Activated T-cell treated with anti-CD3 and anti-CD28 coated beads for 4 hours (primary cell): ENCODE data around the gene DEAF1.

Experiments used
- DNase-seq: peaks from one replicate; pipeline ENCODE4 v3.0.0-alpha.2; 2020

The DEAF1 gene

DNA sequence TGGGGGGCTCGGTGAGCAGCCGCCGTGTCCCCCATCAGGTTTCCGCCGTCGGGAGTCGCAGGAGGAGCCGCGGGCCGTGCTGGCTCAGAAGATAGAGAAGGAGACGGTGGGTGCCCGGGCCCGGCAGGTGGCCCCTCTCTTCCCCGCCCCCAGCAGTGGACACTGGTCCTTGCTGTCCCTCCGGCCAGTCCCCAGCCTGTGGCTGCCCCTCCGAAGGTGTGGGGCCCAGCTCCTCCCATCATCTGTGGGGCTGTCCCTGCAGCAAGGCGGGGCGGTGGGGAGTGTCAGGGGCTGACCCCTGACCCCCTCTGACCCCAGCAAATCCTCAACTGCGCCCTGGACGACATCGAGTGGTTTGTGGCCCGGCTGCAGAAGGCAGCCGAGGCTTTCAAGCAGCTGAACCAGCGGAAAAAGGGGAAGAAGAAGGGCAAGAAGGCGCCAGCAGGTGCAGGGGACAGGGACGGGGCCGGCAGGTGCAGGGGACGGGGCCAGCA, 26.3 kb upstream of the DEAF1 start:
- no peak for DNase-seq

DNA sequence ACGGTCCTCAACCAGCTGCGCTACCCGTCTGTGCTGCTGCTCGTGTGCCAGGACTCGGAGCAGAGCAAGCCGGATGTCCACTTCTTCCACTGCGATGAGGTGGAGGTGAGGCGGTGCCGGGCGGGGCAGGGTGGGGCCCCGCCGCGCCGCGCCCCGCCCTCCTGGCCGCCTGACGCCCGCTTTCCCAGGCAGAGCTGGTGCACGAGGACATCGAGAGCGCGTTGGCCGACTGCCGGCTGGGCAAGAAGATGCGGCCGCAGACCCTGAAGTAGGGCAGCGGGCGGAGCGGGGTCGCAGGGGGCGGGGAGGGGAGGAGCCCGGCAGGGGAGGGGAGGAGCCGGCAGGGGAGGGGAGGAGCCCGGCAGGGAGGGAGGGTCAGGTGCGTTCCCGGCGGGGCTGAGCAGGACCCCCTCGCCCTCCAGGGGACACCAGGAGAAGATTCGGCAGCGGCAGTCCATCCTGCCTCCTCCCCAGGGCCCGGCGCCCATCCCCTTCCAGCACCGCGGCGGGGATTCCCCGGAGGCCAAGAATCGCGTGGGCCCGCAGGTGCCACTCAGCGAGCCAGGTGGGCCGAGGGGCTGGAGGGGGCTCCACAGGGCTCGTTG, 25.7 kb upstream of the DEAF1 start:
- peak; percentile 28 for DNase-seq

DNA sequence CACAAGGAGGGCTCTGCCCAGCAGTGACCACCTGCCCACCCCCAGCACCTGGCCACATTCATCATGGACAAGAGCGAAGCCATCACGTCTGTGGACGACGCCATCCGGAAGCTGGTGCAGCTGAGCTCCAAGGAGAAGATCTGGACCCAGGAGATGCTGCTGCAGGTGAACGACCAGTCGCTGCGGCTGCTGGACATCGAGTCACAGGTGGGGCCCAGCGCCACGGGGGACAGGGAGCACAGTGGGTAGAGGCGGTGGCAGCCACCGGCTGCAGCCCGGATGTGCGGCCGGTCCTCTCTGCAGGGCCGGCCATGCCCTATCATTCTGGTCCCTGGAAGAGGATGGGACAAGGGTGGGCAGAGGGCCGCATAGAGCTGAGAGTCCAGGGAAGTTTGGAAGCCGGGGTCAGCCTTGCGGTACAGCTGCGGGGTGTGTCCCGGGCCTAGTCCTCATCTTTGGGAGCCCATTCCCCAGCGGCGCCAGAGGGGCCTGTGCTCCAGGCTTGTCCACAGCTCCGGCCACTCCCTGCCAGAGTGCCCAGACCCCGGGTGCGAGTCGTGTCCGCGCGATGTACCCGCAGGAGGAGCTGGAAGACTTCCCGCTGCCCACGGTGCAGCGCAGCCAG, 25.1 kb upstream of the DEAF1 start:
- no peak for DNase-seq

DNA sequence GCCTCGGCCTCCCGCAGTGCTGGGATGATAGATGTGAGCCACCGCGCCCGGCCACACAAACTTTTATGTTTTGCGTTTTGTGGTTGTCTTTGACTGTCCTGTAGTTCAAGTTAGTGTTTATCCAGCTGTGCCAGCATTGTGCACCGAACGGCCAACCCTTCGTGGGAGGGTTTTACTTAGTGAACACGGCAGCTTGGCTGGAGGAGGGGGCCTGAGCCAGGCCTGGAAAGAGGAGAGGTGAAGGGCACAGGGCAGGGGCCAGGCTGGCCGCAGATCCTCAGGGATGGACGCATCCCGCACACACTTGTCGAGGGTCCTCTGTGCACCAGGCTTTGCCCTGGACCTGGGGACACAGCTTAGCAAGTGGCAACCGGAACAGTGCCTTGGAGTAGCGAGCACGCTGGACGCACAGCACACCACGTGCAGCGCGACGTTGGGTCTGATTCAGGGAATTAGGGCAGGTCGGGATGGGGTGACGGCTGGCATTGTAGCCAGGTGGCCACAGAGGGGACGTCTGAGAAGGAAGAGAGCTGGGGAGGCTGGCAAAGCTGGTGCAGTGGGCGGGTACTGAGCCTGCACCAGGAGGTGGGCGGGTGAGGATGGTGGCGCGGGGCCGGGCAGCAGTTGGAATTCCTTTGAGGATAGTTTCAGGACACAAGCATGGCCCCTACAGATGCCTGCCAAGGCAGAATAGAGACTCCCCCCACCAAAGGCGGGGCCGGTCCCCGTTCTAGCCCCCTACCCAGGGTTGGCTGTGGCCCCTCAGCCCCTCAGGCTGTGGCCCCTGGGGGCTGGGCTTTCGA, 24.4 kb upstream of the DEAF1 start:
- no peak for DNase-seq

DNA sequence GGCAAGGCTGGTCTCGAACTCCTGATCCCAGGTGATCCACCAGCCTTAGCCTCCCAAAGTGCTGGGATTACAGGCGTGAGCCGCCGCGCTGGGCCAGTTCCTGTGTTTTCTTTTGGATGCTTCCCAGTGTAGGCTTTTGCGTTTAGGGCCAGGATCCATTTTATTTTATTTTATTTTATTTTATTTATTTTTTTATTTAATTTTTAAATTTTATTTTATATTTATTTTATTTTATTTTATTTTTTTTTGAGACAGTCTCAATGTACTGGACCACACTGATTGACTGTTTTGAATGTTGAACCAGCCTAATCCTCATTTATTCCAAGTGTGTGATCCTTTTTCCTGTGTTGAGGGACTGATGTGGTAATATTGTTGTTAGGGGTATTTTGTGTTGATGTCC, 19.4 kb upstream of the DEAF1 start:
- DNase-seq, result no peak

DNA sequence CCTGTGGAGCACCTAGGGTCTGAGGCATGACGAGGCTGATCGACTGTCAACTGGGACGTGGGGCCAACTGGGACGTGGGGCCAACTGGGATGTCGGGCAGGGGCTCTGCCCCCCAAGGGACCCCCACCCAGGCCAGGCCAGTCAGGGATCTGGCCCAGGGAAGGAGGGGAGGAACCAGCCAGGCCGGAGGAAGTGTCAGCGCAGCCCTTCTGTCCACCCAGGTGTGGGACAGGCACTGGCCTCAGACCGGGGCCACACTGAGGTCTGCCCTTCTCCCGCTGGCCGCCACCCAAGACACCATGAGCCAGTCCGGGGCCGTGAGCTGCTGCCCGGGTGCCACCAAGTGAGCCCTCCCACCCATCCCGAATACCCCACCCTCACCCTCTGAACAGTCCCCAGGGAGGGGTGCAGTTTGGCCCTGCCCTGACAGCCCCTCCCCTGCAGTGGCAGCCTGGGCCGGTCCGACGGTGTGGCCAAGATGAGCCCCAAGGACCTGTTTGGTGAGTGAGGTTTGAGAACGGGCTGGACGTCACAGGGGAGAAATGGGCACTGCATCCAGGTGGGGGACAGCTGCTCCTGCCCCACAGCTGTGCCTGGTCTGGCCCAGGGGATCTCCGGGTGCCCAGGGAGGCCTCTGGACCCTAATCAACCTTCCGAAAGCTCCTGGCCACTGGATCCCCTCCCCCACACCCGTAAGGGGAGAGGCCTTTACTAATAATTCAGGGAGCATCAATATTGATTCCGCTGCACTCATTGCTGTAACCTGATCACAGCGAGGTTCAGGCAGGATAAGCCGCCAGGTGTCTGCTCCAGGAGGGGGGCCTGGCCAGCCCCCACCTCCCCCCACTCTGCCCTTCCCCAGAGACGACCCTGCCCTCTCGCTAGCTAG, 14.3 kb upstream of the DEAF1 start:
- no peak for DNase-seq

DNA sequence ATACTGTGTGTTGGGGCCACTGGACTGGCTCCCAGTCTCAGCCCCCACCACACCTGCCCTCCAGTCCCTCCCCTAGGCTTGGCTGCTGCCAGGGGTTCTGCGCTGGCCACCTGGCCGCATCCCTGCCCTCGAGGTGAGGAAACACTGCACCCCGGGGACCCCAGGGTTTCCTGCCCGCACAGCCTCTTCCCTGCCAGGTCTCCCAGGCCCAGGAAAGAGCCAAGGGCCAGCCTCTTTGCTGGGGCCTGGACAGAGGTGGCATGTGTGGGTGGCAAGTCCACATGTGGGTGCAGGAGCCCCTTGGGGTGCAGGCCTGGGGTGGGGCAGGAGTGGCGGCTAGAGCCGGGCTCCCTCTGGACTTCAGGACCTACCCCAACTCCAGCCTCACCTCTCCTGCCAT, 13.5 kb upstream of the DEAF1 start:
- DNase-seq, result no peak

DNA sequence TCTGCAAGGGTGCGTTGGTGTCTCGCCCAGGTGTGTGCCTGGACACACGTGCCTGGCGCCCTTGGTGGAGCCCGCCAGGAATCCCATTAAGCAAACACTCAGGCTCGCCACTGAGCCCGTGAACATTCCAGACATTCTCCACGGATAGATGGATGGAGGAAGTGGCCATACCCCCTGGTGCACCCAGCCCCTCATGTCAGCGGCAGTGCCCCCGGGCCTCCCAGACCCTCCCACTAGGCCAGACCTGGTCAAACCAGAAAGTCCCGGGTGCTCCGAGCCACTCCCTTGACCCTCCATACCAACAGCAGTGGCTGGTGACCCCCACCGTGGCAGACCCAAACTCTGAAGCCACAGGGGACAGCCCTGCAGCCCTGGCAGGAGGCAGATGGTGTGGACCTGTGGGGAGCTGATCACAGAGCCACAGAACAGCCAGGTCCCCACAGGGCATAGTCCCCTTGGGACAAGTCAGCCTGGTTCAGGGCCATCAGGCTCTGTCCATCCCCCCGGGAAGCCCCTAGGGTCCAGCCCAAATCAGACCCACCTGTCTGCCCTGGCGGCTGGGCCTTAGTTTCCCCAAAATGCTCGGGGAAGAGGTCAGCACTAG, 12.9 kb upstream of the DEAF1 start:
- DNase-seq, result no peak

DNA sequence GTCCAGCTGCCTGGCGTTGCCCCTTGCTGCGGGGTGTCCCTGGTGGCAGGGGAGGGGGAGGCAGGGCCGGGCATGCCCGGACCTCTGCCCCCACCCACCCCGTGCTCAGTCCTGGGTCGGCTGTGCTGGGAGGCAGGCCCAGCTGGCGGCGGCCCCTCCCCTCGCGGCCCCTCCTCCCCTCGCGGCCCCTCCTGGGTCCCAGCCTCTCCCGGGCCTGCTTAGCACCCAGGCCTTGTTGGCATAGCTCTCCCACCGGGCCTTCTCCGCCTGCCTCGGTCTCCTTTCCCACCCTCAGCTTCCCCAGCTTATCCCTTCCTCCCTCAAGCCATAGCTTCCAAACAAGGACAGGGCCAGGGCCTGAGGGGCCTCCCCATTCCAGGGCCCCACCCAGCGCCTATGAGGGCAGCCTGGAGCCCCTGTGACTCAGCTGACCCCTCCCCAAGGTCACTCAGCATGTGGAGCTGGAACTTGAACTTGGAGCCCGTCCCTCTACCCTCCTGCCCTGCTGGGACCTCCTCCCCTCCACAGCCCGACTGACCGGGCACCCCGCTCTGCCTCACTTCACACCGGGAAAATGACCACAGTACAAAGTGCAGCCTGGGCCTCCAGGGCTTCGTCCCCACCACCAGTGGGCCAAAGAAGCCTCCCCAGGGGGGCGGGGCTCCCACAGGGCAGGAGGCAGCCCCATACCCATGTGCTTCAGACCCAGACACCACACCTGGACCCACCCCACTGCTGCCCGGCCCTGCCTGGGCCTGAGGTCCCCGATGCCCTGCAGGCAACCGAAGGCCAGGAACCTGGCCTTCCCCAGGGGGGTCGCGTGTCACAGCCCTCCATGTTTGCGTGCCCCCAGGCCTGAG, 12.2 kb upstream of the DEAF1 start:
- DNase-seq, result no peak

DNA sequence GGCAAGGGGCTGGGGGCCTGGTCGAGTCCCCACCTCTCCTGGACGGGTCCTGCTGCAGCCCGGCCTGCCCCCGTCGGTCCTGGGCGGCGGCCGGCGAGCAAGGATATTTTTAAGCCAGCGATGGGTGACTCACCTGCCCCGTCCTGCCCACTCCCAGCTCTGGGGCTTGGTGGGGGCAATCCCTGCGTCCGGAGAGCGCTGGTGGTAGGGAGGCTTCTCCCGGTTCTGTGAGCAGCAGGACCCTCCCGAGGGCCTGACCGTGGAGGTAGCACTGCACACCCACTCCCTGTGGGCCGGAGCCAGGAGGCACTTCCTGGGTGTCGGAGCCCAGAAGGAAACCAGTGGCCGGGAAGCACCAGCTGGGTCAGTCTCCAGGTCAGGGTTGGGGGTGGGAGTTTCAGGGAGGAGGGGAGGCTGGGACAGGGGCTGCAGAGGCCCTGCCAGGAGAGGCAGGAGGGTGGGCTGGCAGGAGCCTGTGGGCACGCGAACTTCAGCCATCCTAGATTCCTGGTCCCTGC, 11.5 kb upstream of the DEAF1 start:
- no peak for DNase-seq

DNA sequence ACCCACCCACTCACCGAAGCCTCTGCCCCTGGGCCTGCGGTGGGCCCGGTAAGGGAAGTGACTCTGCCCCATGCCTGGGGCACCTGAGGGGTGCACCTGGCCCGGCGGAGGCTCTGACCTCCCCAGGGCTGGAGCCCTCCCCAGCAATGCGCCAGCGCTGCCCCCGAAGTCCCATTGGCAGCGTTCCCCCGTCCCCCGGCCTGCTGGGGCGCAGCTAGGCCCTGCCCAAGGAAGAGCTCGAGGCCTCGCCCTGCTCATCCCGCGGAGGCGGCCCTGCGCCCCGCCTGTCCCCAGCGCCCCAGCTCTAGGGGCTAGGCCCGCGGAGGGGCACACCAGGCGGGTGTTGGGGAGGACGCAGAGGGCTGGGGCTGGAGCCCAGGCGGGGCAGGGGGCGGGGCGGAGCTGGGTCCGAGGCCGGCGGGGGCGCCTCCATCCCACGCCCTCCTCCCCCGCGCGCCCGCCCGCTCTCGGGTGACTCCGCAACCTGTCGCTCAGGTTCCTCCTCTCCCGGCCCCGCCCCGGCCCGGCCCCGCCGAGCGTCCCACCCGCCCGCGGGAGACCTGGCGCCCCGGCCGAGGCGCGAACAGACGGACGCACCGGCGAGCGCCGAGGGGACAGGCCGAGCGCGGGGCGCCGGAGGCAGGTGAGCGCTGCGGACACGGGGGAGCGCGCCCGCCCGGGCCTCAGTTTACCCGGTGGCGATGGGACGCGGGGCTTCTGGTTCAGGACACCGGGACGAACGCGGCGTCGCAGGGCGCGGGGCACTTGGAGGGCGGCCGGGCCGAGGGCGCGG, 10.8 kb upstream of the DEAF1 start, which contains the start of gene EPS8L2:
Gene EPS8L2 (plus strand): TSS at position 586 of the 793 bp plus-strand sequence. CDS start 3,177 bp downstream, outside the sequence.
- DNase-seq, result no peak

DNA sequence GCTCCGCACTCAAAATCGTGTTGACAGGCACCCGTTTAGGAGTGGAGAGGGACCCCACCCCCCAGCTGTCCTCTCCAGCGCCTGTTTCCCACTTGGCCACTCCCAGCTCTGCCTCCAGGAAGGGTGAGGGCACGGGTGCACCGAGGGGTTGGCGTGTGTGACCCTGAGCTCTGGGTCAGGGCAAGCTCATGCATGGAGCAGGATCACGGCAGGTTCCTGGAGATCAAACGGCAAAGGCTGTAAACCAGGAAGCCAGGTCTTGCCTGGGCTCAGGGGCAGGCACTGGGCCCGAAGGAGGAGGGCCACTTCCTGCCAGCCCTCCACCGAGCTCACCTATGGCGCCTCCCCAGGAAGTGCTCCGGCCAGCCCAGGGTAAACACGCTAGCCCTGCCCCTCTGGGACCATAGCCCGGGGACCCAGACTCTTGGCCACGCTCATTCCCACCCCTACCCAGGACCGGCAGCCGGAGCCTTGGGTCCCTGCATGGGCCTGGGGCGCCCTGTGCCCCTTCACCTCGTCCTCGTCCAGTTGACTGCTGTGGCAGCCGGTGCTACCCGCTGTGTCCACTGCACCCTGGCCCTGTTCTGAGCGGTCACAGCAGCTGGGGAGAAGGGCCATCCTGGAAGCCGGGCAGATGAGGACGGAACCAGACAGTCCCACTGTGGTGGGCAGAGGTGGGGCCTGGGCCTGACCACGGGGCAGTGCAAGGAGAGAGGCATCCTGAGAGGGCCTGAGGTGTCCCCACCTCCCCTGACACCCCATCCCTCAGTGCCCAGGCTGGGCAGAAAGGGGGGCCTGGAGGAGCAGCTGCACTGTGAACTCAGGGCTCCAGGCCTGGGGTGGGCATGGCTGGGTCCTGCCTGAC, 10.0 kb upstream of the DEAF1 start:
- no peak for DNase-seq

DNA sequence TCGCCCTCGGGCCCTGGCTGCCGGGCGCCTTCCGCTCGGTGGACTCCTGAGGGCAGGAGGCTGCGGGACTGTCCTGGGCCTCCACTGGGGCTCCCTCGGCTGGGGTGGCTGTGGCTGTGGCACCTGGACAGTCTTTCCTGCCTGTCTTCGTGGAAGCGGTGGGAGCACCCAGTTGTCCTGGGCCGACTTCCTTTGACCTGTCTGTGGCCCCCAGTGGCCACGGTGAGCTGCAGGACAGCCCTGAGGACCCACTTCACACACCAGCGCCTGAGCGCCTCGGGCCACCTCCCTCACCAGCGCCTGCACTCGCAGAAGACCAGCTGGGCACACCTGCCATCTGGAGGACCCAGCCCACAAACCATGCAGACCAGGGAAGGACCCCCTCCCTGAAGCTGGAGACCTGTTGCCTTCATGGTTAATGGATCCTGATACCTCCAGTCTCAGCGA, 9.2 kb upstream of the DEAF1 start:
- no peak for DNase-seq

DNA sequence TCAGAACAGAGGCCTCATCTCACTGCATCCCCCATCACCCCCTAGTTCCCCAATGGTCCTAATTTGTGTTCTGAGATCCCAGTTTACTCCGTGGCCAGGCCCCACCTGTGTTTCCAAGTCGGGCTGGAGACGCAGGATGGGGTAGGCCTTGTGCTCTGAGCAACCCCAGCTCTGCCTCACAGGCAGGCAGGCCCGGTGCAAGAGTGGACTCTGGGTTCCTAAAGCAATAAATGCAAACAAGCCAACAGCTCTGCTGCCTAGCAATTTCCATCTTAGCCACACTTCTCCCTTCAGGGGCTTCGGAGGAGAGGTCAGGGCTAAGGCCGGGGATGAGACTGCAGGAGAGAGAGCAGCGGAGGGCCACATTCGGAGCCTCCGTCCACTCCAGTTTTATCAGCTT, 8.5 kb upstream of the DEAF1 start:
- DNase-seq, result no peak

DNA sequence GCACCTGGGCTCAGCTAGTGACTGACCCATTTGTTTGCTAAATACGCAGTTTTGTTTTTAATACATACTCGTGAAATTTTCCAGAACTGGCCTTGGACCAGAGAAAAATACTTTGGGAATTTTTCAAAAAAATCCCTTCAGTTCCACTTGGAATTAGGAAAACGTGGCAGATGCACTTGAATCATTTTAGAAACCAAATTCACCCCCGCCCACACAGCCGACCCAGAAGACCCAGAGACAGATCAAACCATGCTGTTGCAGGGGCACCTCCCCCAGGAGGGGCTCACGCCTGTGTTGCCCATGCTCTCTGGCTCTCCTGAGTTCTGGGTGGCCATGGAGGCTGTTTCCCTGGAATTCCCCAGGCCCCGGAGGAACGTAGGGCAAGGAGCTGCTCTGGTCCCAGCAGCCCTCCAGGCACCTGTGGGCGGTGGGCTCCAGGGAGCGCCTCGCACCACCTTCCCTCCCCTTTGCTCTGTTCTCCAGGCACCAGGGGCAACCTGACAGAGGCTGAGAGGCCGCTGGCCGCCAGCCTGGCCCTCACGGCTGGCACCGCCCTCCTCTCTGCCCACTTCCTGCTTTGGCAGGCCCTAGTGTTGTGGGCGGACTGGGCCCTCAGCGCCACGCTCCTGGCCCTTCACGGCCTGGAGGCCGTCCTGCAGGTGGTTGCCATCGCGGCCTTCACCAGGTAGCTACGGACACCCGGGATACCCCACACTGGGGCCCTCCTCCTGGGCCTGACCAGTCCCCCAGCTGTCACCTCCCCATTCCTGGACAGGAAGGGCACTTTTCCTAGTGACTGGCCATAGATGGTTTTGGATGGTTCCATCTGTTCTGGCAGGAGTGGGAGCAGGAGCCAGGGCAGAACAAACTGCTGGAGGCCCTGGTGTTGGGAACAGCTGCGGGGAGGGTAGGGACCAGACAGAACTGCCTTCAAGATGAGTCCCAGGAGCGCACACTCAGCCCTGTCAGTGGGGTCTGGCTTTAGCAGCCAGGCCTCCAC, 7.7 kb upstream of the DEAF1 start:
- no peak for DNase-seq

DNA sequence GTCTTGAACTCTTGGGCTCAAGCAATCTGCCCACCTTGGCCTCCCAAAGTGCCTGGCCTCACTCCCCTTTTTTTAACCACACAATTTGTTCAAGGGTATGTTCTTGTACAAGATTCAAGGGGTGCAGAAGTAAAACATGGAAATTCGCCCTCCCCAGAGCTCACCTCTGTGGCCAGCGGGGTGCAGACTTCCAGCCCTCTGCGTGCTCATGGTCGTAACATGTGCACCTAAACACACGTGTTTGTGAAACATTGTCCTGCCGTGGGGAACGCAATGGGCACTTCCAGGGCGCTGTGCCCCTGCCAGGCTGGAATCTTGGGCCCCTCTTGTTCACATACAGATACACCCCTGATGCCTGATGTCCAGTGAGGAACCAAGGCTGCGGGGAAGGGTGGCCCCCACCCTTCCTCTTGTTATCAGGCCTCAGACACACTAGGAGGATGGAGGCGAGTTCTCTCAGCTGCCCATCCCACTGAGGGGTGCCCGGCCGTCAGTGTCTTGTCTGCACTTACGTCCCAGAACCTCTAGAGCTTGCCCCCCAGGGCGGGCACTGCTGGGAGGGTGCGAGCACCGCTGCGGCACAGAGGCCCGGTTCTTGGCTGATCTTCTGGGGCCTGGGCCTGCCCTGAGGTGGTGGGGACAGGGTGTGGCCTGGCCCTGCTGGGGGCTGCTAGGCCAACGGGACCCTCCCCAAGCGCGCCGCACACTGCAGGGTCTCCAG, 6.9 kb upstream of the DEAF1 start:
- no peak for DNase-seq

DNA sequence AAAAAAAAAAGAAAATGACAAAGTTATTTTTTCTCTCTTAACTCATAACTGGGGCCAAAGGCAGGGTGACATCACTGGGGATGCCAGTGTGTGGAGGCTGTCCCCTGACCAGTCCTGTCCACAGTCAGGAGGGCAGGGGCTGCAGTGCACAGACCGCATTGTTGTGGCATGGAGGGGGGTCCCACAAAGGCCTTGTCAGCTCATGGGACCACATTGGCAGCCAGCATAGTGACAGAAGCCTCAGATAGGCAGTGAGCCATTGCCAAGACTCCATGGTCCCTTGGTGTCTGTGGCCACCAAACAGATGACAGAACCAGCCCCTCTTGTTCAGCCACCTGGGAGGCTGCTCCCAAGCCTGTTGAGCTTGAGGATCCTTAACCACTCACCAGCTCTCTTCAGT, 4.7 kb upstream of the DEAF1 start:
- no peak for DNase-seq
